Stimulated activated CD4-positive, alpha-beta T cell treated with anti-CD3 and anti-CD28 coated beads, Interleukin-4, amount 100 ng/mL, for 4 hours (primary cell): ENCODE results near the gene ZNF43.
"Not testable (repeated sequence)": the region's sequence is repeated elsewhere in the genome, so short reads cannot be mapped to it uniquely, and the experiment has no call there.

ENCODE experiments used
- DNase-seq, 2 experiments: peaks; one replicate each; pipeline ENCODE4 v3.0.0-alpha.2; 2020

The ZNF43 gene

GRCh38 chr19:21835810-21836444 is at the start of gene ZNF43:
TSS of gene ZNF43 (minus strand) at chr19:21836182. CDS start at chr19:21836038, 144 bp downstream.
- DNase-seq = peak; percentile 86 to 89

DNA sequence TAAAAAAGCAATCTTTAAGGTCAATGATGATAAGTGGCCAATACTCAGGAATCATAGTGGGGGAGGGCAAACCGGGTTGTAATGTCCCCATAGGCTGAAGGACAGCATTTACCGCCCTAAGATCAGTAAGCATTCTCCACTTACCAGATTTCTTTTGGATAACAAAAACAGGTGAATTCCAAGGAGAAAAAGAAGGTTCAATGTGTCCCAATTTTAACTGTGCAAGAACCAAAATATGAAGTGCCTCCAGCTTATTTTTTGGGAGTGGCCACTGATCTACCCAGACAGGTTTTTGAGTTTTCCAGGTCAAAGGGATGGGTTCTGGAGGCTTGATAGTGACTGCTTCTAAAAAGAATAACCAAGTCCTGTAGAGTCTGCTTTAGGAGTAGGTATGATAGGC is 49.5 kb upstream of the ZNF43 start:
- DNase-seq = not testable (repeated sequence)

DNA sequence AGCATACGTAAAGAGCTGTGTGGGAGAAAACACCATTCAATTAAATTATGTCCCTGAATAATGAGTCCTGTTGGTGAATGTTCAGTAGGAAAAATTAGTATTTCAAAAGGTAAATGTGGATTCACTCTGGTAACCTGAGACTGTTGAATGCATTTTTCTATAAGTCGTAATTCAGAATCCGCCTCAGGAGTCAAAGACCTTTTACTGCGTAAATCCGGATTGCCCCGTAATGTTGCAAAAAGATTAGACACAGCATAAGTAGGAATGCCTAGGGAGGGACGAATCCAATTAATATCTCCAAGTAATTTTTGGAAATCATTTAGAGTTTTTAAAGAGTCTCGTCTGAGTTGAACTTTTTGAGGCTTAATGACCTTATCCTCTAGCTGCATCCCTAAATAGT is 48.8 kb upstream of the ZNF43 start:
- DNase-seq = not testable (repeated sequence)

DNA sequence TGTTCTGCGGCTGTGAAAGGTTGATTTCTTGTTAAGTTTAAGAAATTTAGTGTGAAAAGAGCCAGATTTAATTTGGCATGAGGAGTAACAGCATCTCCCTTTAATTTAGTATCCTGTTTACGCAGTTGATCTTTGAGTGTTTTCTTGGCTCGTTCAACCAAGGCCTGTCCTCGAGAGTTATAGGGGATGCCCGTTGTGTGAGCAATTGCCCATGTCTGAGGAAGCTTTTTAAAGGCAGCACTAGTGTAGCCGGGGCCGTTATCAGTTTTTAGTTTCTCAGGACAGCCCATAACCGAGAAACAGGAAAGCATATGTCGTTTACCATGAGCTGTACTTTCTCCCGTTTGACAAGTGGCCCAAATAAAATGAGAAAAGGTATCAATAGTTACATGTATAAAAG is 47.5 kb upstream of the ZNF43 start:
- DNase-seq = no peak

DNA sequence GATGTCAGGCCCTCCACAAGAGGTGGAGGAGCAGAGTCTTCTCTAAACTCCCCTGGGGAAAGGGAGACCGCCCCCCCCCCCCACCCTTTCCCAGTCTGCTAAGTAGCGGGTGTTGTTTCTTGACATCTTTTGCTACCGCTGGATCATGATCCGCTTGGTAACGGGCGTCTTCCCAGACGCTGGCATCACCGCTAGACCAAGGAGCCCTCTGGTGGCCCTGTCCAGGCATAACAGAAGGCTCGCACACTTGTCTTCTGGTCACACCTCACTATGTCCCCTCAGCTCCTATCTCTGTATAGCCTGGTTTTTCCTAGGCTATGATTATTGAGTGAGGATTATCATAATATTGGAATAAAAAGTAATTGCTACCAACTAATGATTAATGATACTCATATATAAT is 44.8 kb upstream of the ZNF43 start:
- not testable (repeated sequence) for DNase-seq

DNA sequence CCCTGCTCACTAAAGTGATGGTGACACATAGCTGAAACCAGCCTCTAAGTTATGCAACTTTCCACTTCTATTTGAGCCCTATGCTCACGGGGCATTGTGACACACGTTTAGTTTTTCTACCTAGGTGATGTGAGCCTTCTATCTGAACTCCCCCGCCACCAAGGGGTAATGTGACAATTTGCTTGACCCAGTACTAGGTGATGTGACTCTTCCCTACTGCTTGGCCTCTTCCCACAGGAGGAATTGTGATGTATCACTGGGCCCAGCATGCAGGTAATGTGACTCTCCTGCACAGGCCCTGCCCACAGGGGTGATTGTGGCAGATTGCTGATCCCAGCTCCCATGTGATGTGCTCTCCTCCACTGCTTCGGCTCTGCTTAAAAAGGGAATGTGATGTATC is 42.7 kb upstream of the ZNF43 start:
- DNase-seq = no peak

DNA sequence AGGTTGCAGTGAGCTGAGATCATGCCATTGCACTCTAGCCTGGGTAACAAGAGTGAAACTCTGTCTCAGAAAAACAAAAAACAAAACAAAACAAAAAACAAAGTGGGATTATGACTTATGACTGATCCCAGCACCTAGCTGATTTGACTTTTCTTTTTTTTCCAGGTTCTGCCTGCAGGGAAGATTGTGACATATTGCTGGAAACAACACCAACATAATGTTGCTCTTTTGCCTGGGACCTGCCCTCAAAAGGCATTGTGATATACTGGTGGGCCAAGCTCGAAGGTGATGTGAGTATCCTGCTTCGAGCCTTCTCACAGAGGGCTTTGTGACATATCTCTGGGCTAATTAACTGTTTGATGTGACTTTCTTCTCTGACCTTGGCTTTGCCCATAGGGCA is 42.0 kb upstream of the ZNF43 start:
- DNase-seq = no peak

- not testable (repeated sequence) for DNase-seq
Observed at GRCh38 chr19:21876608-21877007, 40.6 kb upstream of the ZNF43 start.

- no peak for DNase-seq
Observed at GRCh38 chr19:21856773-21857514, 21.0 kb upstream of the ZNF43 start.

- peak; percentile 84 for DNase-seq
Observed at GRCh38 chr19:21851596-21852345, 15.8 kb upstream of the ZNF43 start.

- DNase-seq = no peak
Observed at GRCh38 chr19:21850656-21851255, 14.8 kb upstream of the ZNF43 start.

GRCh38 chr19:21848706-21849105 is 12.7 kb upstream of the ZNF43 start:
- no peak for DNase-seq

GRCh38 chr19:21843081-21843480 is 7.1 kb upstream of the ZNF43 start:
- no peak for DNase-seq

- no peak for DNase-seq
Observed at GRCh38 chr19:21841488-21842097, 5.6 kb upstream of the ZNF43 start.

- DNase-seq = no peak
Observed at GRCh38 chr19:21841081-21841480, 5.1 kb upstream of the ZNF43 start.

- no peak for DNase-seq
Observed at GRCh38 chr19:21839976-21840375, 4.0 kb upstream of the ZNF43 start.

DNA sequence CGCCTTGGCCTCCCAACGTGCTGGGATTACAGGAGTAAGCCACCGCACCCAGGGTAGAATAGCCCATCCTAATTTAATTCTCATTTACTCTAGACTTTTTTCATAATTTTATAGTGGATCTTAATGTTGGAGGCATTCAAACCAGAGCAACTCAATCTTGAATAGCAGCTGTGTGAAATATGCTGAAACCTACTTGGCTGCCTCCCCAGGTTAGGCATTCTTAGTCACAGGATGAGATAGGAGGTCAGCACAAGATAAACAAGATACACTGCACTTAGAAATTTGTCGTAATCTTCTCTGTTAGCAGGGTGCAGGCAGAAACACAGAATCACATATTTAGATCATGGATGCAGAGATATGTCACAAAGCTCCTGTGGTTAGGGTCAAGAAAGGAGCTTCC is 2.7 kb upstream of the ZNF43 start:
- DNase-seq = no peak

GRCh38 chr19:21835429-21835809 is 563 bp downstream of the ZNF43 start:
- DNase-seq = peak in 1 of 2 experiments; percentile 10

DNA sequence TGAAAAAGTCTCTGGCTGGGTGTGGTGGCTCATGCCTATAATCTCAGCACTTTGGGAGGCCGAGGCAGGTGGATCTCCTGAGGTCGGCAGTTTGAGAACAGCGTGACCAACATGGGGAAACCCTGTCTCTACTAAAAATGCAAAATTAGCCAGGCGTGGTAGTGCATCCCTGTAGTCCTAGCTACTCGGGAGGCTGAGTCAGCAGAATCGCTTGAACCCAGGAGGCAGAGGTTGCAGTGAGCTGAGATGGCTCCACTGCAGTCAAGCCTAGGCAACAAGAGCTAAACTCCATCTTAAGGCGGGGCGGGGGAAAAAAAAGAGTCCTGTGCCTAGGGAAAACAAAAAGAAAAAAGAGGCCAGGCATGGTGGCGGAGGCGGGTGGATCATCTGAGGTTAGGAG is 2.2 kb downstream of the ZNF43 start:
- no peak for DNase-seq

DNA sequence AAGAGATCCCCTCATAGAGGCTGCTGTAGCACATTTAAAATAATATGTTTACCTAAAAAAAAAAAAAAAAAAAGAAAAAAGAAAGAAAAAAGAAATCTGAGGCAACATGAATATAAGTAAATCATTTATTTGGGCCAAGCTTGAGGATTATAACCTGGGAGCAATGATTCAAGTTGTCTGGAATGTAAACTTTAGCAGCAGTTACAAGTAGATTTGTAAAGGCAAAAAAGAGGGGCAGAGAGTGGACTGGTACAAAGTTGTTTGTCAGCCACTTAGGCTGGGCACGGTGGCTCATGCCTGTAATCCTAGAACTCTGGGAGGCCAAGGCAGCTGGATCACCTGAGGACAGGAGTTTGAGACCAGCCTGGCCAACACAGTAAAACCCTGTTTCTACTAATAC is 11.3 kb downstream of the ZNF43 start:
- DNase-seq = no peak

GRCh38 chr19:21823224-21823623 is 12.8 kb downstream of the ZNF43 start:
- no peak for DNase-seq

- DNase-seq = no peak
Observed at GRCh38 chr19:21812448-21812847, 23.5 kb downstream of the ZNF43 start.

GRCh38 chr19:21808400-21809000 is 27.5 kb downstream of the ZNF43 start:
- not testable (repeated sequence) for DNase-seq
